HepG2 (cell line): ENCODE results near the gene EPB41L2. TPM values are rescaled to one million over a fixed set of nuclear protein-coding genes. Genes with fewer than 3 reads are reported as not detected.

Source experiments
- BHLHE40 ChIP-seq: IDR thresholded peaks from 2 replicates; pipeline ENCODE4 v1.6.1; 2011; ENCODE audit warnings: low read length, improper control_type of control experiment
- EP300 ChIP-seq, 3 experiments: sonication (generic) in 1 of 3; formaldehyde crosslinking in 1 of 3; IDR thresholded peaks; 2 replicates each; pipeline versions ENCODE4 v1.5.1 to v1.6.1; 2011 to 2020; ENCODE audit warnings: low read depth in 2 of 3, low read length in 2 of 3, borderline replicate concordance in 1 of 3, improper control_type of control experiment in 1 of 3, mild to moderate bottlenecking in 1 of 3, missing genetic modification reagents in 1 of 3, moderate library complexity in 1 of 3
- ETV5 ChIP-seq: IDR thresholded peaks from 2 replicates; pipeline ENCODE4 v1.6.1; 2018; ENCODE audit warnings: missing biosample characterization, missing genetic modification reagents, inconsistent platforms, borderline replicate concordance
- ETV6 ChIP-seq: sonication (generic); formaldehyde crosslinking; conservative IDR thresholded peaks from 2 replicates; pipeline ENCODE4 v1.4.0; 2020; ENCODE audit warnings: missing genetic modification reagents
- GATAD2A ChIP-seq: IDR thresholded peaks from 2 replicates; pipeline ENCODE4 v1.6.1; 2016
- GPN1 ChIP-seq: sonication (generic); formaldehyde crosslinking; IDR thresholded peaks from 2 replicates; pipeline ENCODE4 v1.5.1; 2020; ENCODE audit warnings: missing genetic modification reagents, borderline replicate concordance
- GZF1 ChIP-seq: sonication (generic); formaldehyde crosslinking; IDR thresholded peaks from 2 replicates; pipeline ENCODE4 v1.5.1; 2020; ENCODE audit warnings: mild to moderate bottlenecking, missing genetic modification reagents
- HNRNPK ChIP-seq: fragments of 200-400 bp; formaldehyde crosslinking; IDR thresholded peaks from 2 replicates; pipeline ENCODE4 v1.6.1; 2018; ENCODE audit warnings: low read length, low read depth, moderate library complexity, mild to moderate bottlenecking; ENCODE audit not compliant: poor library complexity, severe bottlenecking
- KLF9 ChIP-seq: IDR thresholded peaks from 2 replicates; pipeline ENCODE4 v1.6.1; 2016; ENCODE audit warnings: low read depth
- MZF1 ChIP-seq: sonication (generic); formaldehyde crosslinking; IDR thresholded peaks from 2 replicates; pipeline ENCODE4 v1.8.1; 2023; ENCODE audit warnings: mild to moderate bottlenecking, missing genetic modification reagents, borderline replicate concordance
- PLRG1 ChIP-seq: fragments of 450-650 bp; conservative IDR thresholded peaks from 2 replicates; pipeline ENCODE4 v1.6.1; 2016
- RBAK ChIP-seq: sonication (generic); formaldehyde crosslinking; IDR thresholded peaks from 2 replicates; pipeline ENCODE4 v1.5.1; 2020; ENCODE audit warnings: mild to moderate bottlenecking, missing genetic modification reagents
- SMAD3 ChIP-seq: sonication (generic); formaldehyde crosslinking; IDR thresholded peaks from 2 replicates; pipeline ENCODE4 v1.4.0; 2020; ENCODE audit warnings: missing genetic modification reagents
- SMAD9 ChIP-seq: sonication (generic); formaldehyde crosslinking; IDR thresholded peaks from 2 replicates; pipeline ENCODE4 v1.5.1; 2020; ENCODE audit warnings: mild to moderate bottlenecking, missing genetic modification reagents
- SP4 ChIP-seq: sonication (generic); formaldehyde crosslinking; IDR thresholded peaks from 2 replicates; pipeline ENCODE4 v1.8.1; 2023; ENCODE audit warnings: mild to moderate bottlenecking, missing genetic modification reagents
- STAG1 ChIP-seq: sonication (generic); formaldehyde crosslinking; IDR thresholded peaks from 2 replicates; pipeline ENCODE4 v1.4.0; 2020; ENCODE audit warnings: missing genetic modification reagents
- THYN1 ChIP-seq: sonication (generic); formaldehyde crosslinking; IDR thresholded peaks from 2 replicates; pipeline ENCODE4 v1.8.1; 2023; ENCODE audit warnings: low read depth, mild to moderate bottlenecking, moderate library complexity, missing genetic modification reagents, borderline replicate concordance
- TOE1 ChIP-seq: sonication (generic); formaldehyde crosslinking; IDR thresholded peaks from 2 replicates; pipeline ENCODE4 v1.4.0; 2020; ENCODE audit warnings: mild to moderate bottlenecking, missing genetic modification reagents
- ZBTB21 ChIP-seq: sonication (generic); formaldehyde crosslinking; IDR thresholded peaks from 2 replicates; pipeline ENCODE4 v1.4.0; 2020; ENCODE audit warnings: missing genetic modification reagents
- ZBTB7B ChIP-seq: sonication (generic); formaldehyde crosslinking; IDR thresholded peaks from 2 replicates; pipeline ENCODE4 v1.4.0; 2020; ENCODE audit warnings: missing genetic modification reagents
- ZFP36 ChIP-seq: fragments of 150-350 bp; IDR thresholded peaks from 2 replicates; pipeline ENCODE4 v1.6.1; 2018; ENCODE audit warnings: borderline replicate concordance, low read length, low read depth; ENCODE audit not compliant: partially characterized antibody
- ZMAT3 ChIP-seq: sonication (generic); formaldehyde crosslinking; conservative IDR thresholded peaks from 2 replicates; pipeline ENCODE4 v1.7.0; 2021; ENCODE audit warnings: missing genetic modification reagents
- ZNF333 ChIP-seq: sonication (generic); formaldehyde crosslinking; IDR thresholded peaks from 2 replicates; pipeline ENCODE4 v1.4.0; 2020; ENCODE audit warnings: mild to moderate bottlenecking, missing genetic modification reagents, borderline replicate concordance
- ZNF354B ChIP-seq: sonication (generic); formaldehyde crosslinking; IDR thresholded peaks from 2 replicates; pipeline ENCODE4 v1.8.0; 2022; ENCODE audit warnings: mild to moderate bottlenecking, missing genetic modification reagents
- ZNF446 ChIP-seq: sonication (generic); formaldehyde crosslinking; IDR thresholded peaks from 2 replicates; pipeline ENCODE4 v1.5.0; 2020; ENCODE audit warnings: mild to moderate bottlenecking, missing genetic modification reagents
- ZNF570 ChIP-seq: sonication (generic); formaldehyde crosslinking; IDR thresholded peaks from 2 replicates; pipeline ENCODE4 v1.4.0; 2020; ENCODE audit warnings: mild to moderate bottlenecking, missing genetic modification reagents, borderline replicate concordance
- ZNF614 ChIP-seq: IDR thresholded peaks from 2 replicates; pipeline ENCODE4 v1.6.1; 2018; ENCODE audit warnings: missing biosample characterization, missing genetic modification reagents, inconsistent platforms, borderline replicate concordance
- ZNF75D ChIP-seq: sonication (generic); formaldehyde crosslinking; IDR thresholded peaks from 2 replicates; pipeline ENCODE4 v1.8.1; 2023; ENCODE audit warnings: missing genetic modification reagents, mild to moderate bottlenecking, borderline replicate concordance
- polyA plus RNA-seq, 8 experiments: library from polyadenylated mRNA; depleted of rRNA in 3 of 8; stranded (reverse) in 7 of 8; unstranded in 1 of 8; fragments of >200 nt; fragmentation: Illumina TruSeq in 4 of 8; extraction: Trizol in 4 of 8; gene quantifications; 2 replicates each; pipeline versions ENCODE4 v1.2.1 to v1.2.3, GENCODE V29; 2011 to 2016; ENCODE audit warnings: low read depth in 4 of 8, missing spikeins in 1 of 8, mixed read lengths in 1 of 8; ENCODE audit not compliant: insufficient read depth in 1 of 8
- total RNA-seq, 5 experiments: library from RNA; depleted of rRNA; stranded (reverse); fragments of >200 nt; fragmentation: Illumina TruSeq; extraction: Trizol; gene quantifications; 2 replicates each; pipeline ENCODE4 v1.2.3, GENCODE V29; 2016; ENCODE audit warnings: low read depth in 1 of 5
- TF ChIP-seq, protein P1 (sequence below): sonication (generic); formaldehyde crosslinking; IDR thresholded peaks from 2 replicates; pipeline ENCODE4 v1.8.1; 2023; ENCODE audit warnings: mild to moderate bottlenecking, missing genetic modification reagents
- TF ChIP-seq, protein P2 (sequence below), 2 experiments: sonication (generic) in 1 of 2; formaldehyde crosslinking in 1 of 2; IDR thresholded peaks; 2 replicates each; pipeline versions ENCODE4 v1.5.1 to v1.6.1; 2011 to 2020; ENCODE audit warnings: borderline replicate concordance in 1 of 2, low read depth in 1 of 2, low read length in 1 of 2, mild to moderate bottlenecking in 1 of 2, missing genetic modification reagents in 1 of 2, moderate library complexity in 1 of 2

The EPB41L2 gene
- total and polyA plus RNA-seq, 2 of the 13 experiments (the other 11 are each of a cell fraction or from before 2014, with no cell fraction given) = 41.7 to 56.4 TPM

GRCh38 chr6:130829333-130829910, 233.6 kb downstream of the EPB41L2 start (continued):
- TF ChIP-seq ZNF75D (CRISPR knock-in tag) = no peak
- no peak for TF ChIP-seq ZBTB21
- no peak for TF ChIP-seq PLRG1
- TF ChIP-seq TOE1 = no peak
- no peak for TF ChIP-seq SP4 (CRISPR knock-in tag)
- TF ChIP-seq MZF1 = no peak
- no peak; the same call in 1 of the 2 replicates for TF ChIP-seq GATAD2A (CRISPR knock-in tag)
- TF ChIP-seq ETV6 = no peak
- no peak for TF ChIP-seq RBAK (CRISPR knock-in tag)
- TF ChIP-seq SMAD3 (CRISPR knock-in tag) = 0 out of 2 replicates have a peak, but pooled peaks have one; percentile 7
- TF ChIP-seq ZNF570 = no peak
- no peak for TF ChIP-seq EP300 (IDR thresholded peaks at IDR 0.05; ENCODE audit: low read depth in 2 of 2, low read length in 2 of 2)
- TF ChIP-seq EP300 (CRISPR knock-in tag; IDR thresholded peaks at IDR 0.05; ENCODE audit: borderline replicate concordance) = no peak
- TF ChIP-seq HNRNPK = no peak
- TF ChIP-seq GZF1 (CRISPR knock-in tag) = no peak
- no peak for TF ChIP-seq ZNF614
- no peak for TF ChIP-seq KLF9 (CRISPR knock-in tag)
- no peak for TF ChIP-seq SMAD9 (CRISPR knock-in tag)
- TF ChIP-seq ZMAT3 (CRISPR knock-in tag) = no peak
- no peak for TF ChIP-seq ZNF333 (CRISPR knock-in tag)
- no peak for TF ChIP-seq ZNF354B (CRISPR knock-in tag)
- no peak for TF ChIP-seq ZBTB7B (CRISPR knock-in tag)
- TF ChIP-seq, protein P1, sequence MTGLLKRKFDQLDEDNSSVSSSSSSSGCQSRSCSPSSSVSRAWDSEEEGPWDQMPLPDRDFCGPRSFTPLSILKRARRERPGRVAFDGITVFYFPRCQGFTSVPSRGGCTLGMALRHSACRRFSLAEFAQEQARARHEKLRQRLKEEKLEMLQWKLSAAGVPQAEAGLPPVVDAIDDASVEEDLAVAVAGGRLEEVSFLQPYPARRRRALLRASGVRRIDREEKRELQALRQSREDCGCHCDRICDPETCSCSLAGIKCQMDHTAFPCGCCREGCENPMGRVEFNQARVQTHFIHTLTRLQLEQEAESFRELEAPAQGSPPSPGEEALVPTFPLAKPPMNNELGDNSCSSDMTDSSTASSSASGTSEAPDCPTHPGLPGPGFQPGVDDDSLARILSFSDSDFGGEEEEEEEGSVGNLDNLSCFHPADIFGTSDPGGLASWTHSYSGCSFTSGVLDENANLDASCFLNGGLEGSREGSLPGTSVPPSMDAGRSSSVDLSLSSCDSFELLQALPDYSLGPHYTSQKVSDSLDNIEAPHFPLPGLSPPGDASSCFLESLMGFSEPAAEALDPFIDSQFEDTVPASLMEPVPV = no peak
- no peak for TF ChIP-seq GPN1 (CRISPR knock-in tag)
- no peak for TF ChIP-seq ETV5 (CRISPR knock-in tag)
- no peak for TF ChIP-seq ZFP36
- TF ChIP-seq, protein P2, sequence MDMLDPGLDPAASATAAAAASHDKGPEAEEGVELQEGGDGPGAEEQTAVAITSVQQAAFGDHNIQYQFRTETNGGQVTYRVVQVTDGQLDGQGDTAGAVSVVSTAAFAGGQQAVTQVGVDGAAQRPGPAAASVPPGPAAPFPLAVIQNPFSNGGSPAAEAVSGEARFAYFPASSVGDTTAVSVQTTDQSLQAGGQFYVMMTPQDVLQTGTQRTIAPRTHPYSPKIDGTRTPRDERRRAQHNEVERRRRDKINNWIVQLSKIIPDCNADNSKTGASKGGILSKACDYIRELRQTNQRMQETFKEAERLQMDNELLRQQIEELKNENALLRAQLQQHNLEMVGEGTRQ (IDR thresholded peaks at IDR 0.05; ENCODE audit: low read depth, low read length) = no peak
- TF ChIP-seq, protein P2 (CRISPR knock-in tag; IDR thresholded peaks at IDR 0.05; ENCODE audit: borderline replicate concordance) = no peak
- no peak for TF ChIP-seq ZNF446 (CRISPR knock-in tag)
- TF ChIP-seq STAG1 (CRISPR knock-in tag) = no peak
- TF ChIP-seq BHLHE40 = no peak
- no peak for TF ChIP-seq THYN1
